ENCODE results near the gene PARP15.

GRCh38 chr3:122627301-122627700, 49.9 kb downstream of the PARP15 start:
- TF ChIP-seq POLR2A (IDR thresholded peaks at IDR 0.05; ENCODE audit: low read depth, low read length) (no peak), CTCF (IDR thresholded peaks at IDR 0.05; ENCODE audit: extremely low read depth in 1 of 2, insufficient read depth in 1 of 2, low read depth in 1 of 2, low read length in 2 of 2) (no peak)
- TF ChIP-seq, protein P1, sequence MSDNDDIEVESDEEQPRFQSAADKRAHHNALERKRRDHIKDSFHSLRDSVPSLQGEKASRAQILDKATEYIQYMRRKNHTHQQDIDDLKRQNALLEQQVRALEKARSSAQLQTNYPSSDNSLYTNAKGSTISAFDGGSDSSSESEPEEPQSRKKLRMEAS (IDR thresholded peaks at IDR 0.05; ENCODE audit: insufficient read depth, insufficient read length), result no peak

All from endothelial cell of umbilical vein (primary cell).